Astrocyte (in vitro differentiated cells and primary cell): ENCODE data around the gene CHST3. TPM values are rescaled to one million over a fixed set of nuclear protein-coding genes. Genes with fewer than 3 reads are reported as not detected.

ENCODE experiments used
- DNase-seq: peaks from one replicate; pipeline ENCODE4 v3.0.0-alpha.2; 2010; ENCODE audit warnings: low read depth
- FAIRE-seq: peaks from 2 replicates; lab custom pipeline; 2011; peaks lifted over from hg19 to GRCh38; lab: Jason Lieb, UNC
- H2AFZ ChIP-seq: 2 replicates; pipeline ENCODE4 v1.6.0; 2012; ENCODE audit warnings: low read depth, low read length, inconsistent platforms
- H3K27ac ChIP-seq: 2 replicates; pipeline ENCODE4 v1.5.1; 2011; ENCODE audit warnings: low read depth, low read length, inconsistent platforms
- H3K27me3 ChIP-seq: 2 replicates; pipeline ENCODE4 v1.6.0; 2011; ENCODE audit warnings: low read length, inconsistent platforms; ENCODE audit not compliant: insufficient read depth
- H3K36me3 ChIP-seq: 2 replicates; pipeline ENCODE4 v1.5.1; 2011; ENCODE audit warnings: low read length, inconsistent platforms; ENCODE audit not compliant: insufficient read depth
- H3K4me1 ChIP-seq: 2 replicates; pipeline ENCODE4 v1.5.1; 2011; ENCODE audit warnings: low read length, inconsistent platforms; ENCODE audit not compliant: insufficient read depth
- H3K4me2 ChIP-seq: 2 replicates; pipeline ENCODE4 v1.6.0; 2012; ENCODE audit warnings: low read length, inconsistent platforms
- H3K4me3 ChIP-seq: 2 replicates; pipeline ENCODE4 v1.5.1; 2011; ENCODE audit warnings: low read depth, mild to moderate bottlenecking, low read length, inconsistent platforms; ENCODE audit not compliant: insufficient read depth
- H3K79me2 ChIP-seq: 2 replicates; pipeline ENCODE4 v1.6.0; 2012; ENCODE audit warnings: mild to moderate bottlenecking, low read length, inconsistent platforms; ENCODE audit not compliant: insufficient read depth
- H3K9ac ChIP-seq: 2 replicates; pipeline ENCODE4 v1.6.0; 2012; ENCODE audit warnings: mild to moderate bottlenecking, low read length, inconsistent platforms
- H3K9me3 ChIP-seq: 2 replicates; pipeline ENCODE4 v1.5.1; 2012; ENCODE audit warnings: low read depth, mild to moderate bottlenecking, low read length, inconsistent platforms; ENCODE audit not compliant: insufficient read depth
- H4K20me1 ChIP-seq: 2 replicates; pipeline ENCODE4 v1.6.0; 2012; ENCODE audit warnings: low read length, inconsistent platforms; ENCODE audit not compliant: insufficient read depth
- H3K27ac Mint-ChIP-seq: one replicate; pipeline ENCODE4 v1.8.0; 2021; ENCODE audit warnings: mild to moderate bottlenecking, mixed read lengths; ENCODE audit not compliant: unreplicated experiment
- H3K27me3 Mint-ChIP-seq: one replicate; pipeline ENCODE4 v1.8.0; 2021; ENCODE audit warnings: low read depth, mixed read lengths; ENCODE audit not compliant: unreplicated experiment
- H3K36me3 Mint-ChIP-seq: one replicate; pipeline ENCODE4 v1.8.0; 2021; ENCODE audit warnings: low read depth, mixed read lengths; ENCODE audit not compliant: unreplicated experiment
- H3K4me1 Mint-ChIP-seq: one replicate; pipeline ENCODE4 v1.8.0; 2021; ENCODE audit warnings: low read depth, mixed read lengths; ENCODE audit not compliant: unreplicated experiment
- H3K4me3 Mint-ChIP-seq: one replicate; pipeline ENCODE4 v1.8.0; 2021; ENCODE audit warnings: mild to moderate bottlenecking, moderate library complexity, mixed read lengths; ENCODE audit not compliant: unreplicated experiment
- H3K9me3 Mint-ChIP-seq: one replicate; pipeline ENCODE4 v1.8.0; 2021; ENCODE audit warnings: mild to moderate bottlenecking, mixed read lengths; ENCODE audit not compliant: unreplicated experiment
- CTCF ChIP-seq: IDR thresholded peaks from 2 replicates; pipeline ENCODE4 v1.5.1; 2011; ENCODE audit warnings: low read depth, mild to moderate bottlenecking, inconsistent platforms, low read length, moderate library complexity; ENCODE audit not compliant: insufficient read depth
- EZH2 ChIP-seq: IDR thresholded peaks from 2 replicates; pipeline ENCODE4 v1.6.1; 2012; ENCODE audit warnings: mild to moderate bottlenecking, low read length, inconsistent platforms; ENCODE audit not compliant: insufficient read depth
- total RNA-seq: library from RNA; stranded (reverse); gene quantifications from 2 replicates; pipeline ENCODE4 v1.2.1, GENCODE V29; 2021

Gene CHST3
- total RNA-seq, 1 donor from 2014 or later = 43.5 TPM

- Histone ChIP-seq H4K20me1 (peaks cover 49% of the 10 kb centered on the region), H3K36me3 (no peaks in the 10 kb centered on the region), H3K9ac (peak overlapping the region; percentile 55), H3K27ac (no peak overlapping the region), H3K27me3 (no peaks in the 10 kb centered on the region), H3K4me1 (peaks cover 57% of the 10 kb centered on the region), H2AFZ (no peak overlapping the region), H3K9me3 (no peaks in the 10 kb centered on the region), H3K4me3 (no peak overlapping the region), H3K4me2 (peak overlapping the region; percentile 57), H3K79me2 (peaks cover 80% of the 10 kb centered on the region)
- peaks cover 64% of the 10 kb centered on the region for H3K4me1 Mint-ChIP-seq
- no peak for FAIRE-seq
- peak overlapping the region; percentile 80 for H3K27ac Mint-ChIP-seq
- TF ChIP-seq CTCF = no peak
- TF ChIP-seq EZH2 = no peak
- H3K9me3 Mint-ChIP-seq = no peaks in the 10 kb centered on the region
- no peaks in the 10 kb centered on the region for H3K27me3 Mint-ChIP-seq
- peaks cover 5% of the 10 kb centered on the region for H3K36me3 Mint-ChIP-seq
- H3K4me3 Mint-ChIP-seq = peak overlapping the region; percentile 60
- DNase-seq = no peak
Observed at GRCh38 chr10:71981876-71982230, 17.7 kb downstream of the CHST3 start.

GRCh38 chr10:71982269-71983178, 18.3 kb downstream of the CHST3 start:
- H3K79me2 ChIP-seq = peaks cover 77% of the 10 kb centered on the region
- no peaks in the 10 kb centered on the region for H3K36me3 ChIP-seq
- H3K4me3 ChIP-seq = no peak overlapping the region
- no peaks in the 10 kb centered on the region for H3K9me3 Mint-ChIP-seq
- no peak overlapping the region for H2AFZ ChIP-seq
- no peaks in the 10 kb centered on the region for H3K9me3 ChIP-seq
- peaks cover 9% of the 10 kb centered on the region for H3K36me3 Mint-ChIP-seq
- H3K27ac Mint-ChIP-seq = peak overlapping the region; percentile 50
- no peak for TF ChIP-seq CTCF
- TF ChIP-seq EZH2 = no peak
- no peak overlapping the region for H3K27ac ChIP-seq
- H4K20me1 ChIP-seq = peaks cover 46% of the 10 kb centered on the region
- DNase-seq (no peak), FAIRE-seq (no peak)
- peak overlapping the region; percentile 60 for H3K4me3 Mint-ChIP-seq
- no peak overlapping the region for H3K9ac ChIP-seq
- no peaks in the 10 kb centered on the region for H3K27me3 Mint-ChIP-seq
- H3K27me3 ChIP-seq = no peaks in the 10 kb centered on the region
- peaks cover 62% of the 10 kb centered on the region for H3K4me1 Mint-ChIP-seq
- H3K4me2 ChIP-seq = no peak overlapping the region
- peaks cover 56% of the 10 kb centered on the region for H3K4me1 ChIP-seq
